ENCODE measurements around the gene M1AP. TPM values are rescaled to one million over a fixed set of nuclear protein-coding genes. Genes with fewer than 3 reads are reported as not detected.

M1AP gene
- total RNA-seq, 1 donor from 2014 or later, result 0.24 TPM

DNA sequence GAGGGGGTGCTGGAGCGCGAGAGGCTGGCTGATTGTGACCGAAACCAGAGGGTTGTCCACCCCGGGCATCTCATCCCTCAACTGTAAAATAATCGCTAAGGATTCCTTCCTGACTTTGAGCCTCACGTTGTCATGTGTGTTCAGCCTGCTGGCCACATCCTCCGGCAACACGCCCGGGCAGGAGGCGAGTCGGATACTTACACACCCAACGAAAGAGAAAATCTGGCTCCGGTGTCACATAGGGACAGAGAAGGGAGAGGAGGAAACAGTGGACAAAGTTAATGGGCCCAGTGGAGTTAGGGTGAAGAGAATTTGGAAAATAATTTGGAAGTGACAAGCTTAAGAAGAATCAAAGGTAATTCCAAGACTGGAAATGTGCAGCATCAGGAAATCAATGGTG is 131.5 kb downstream of the M1AP start:
- no peak for DNase-seq (ENCODE audit: extremely low spot score, unreplicated experiment)
- Mint-ChIP-seq H3K27ac (no peak overlapping the region), H3K4me3 (no peak overlapping the region), H3K36me3 (peaks cover 3% of the 10 kb centered on the region), H3K9me3 (no peaks in the 10 kb centered on the region), H3K27me3 (peaks cover 91% of the 10 kb centered on the region), H3K4me1 (ENCODE audit: unreplicated experiment) (no peaks in the 10 kb centered on the region)
- TF ChIP-seq, protein P1, sequence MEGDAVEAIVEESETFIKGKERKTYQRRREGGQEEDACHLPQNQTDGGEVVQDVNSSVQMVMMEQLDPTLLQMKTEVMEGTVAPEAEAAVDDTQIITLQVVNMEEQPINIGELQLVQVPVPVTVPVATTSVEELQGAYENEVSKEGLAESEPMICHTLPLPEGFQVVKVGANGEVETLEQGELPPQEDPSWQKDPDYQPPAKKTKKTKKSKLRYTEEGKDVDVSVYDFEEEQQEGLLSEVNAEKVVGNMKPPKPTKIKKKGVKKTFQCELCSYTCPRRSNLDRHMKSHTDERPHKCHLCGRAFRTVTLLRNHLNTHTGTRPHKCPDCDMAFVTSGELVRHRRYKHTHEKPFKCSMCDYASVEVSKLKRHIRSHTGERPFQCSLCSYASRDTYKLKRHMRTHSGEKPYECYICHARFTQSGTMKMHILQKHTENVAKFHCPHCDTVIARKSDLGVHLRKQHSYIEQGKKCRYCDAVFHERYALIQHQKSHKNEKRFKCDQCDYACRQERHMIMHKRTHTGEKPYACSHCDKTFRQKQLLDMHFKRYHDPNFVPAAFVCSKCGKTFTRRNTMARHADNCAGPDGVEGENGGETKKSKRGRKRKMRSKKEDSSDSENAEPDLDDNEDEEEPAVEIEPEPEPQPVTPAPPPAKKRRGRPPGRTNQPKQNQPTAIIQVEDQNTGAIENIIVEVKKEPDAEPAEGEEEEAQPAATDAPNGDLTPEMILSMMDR (conservative IDR thresholded peaks at IDR 0.05), result no peak

DNA sequence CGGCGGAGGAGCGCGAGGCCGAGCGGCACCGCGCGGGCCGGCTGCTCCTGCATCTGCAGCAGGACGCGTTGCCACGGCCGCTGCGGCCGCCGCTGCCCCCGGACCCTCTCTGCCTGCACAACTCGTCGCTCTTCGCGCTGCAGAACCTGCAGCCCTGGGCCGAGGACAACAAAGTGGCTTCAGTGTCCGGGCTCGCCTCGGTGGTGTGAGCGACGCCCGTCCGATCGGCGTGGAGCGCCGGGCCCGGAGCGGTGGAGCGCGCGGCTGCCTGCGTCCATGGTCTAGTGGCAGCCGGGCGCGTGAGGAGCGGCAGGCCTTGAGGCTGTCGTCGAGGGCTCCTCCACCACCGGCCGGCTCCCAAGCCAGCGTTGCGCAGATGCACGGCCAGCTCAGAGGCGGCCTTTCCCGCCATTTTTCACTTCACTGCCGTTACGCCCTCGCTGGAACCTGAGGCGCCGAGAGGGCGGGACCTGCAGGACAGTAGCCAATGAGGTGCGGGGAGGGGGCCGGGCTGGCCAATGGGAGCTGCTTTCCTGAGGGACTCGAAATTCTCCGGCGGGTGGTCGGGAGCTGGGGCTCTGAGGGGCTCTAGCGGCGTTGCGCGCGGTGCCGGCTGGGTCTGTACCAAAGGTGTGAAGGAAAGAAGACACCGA is 132.0 kb downstream of the M1AP start:
- no peak for DNase-seq (ENCODE audit: extremely low spot score, unreplicated experiment)
- TF ChIP-seq, protein P1 (conservative IDR thresholded peaks at IDR 0.05), result no peak
- H3K4me1 Mint-ChIP-seq (ENCODE audit: unreplicated experiment), result no peaks in the 10 kb centered on the region
- H3K36me3 Mint-ChIP-seq, result peaks cover 3% of the 10 kb centered on the region
- peaks cover 91% of the 10 kb centered on the region for H3K27me3 Mint-ChIP-seq
- H3K4me3 Mint-ChIP-seq, result no peak overlapping the region
- no peak overlapping the region for H3K27ac Mint-ChIP-seq
- H3K9me3 Mint-ChIP-seq, result no peaks in the 10 kb centered on the region

GRCh38 chr2:74515271-74515980 is 132.7 kb downstream of the M1AP start:
- H3K36me3 Mint-ChIP-seq, result peaks cover 3% of the 10 kb centered on the region
- H3K4me1 Mint-ChIP-seq (ENCODE audit: unreplicated experiment), result no peaks in the 10 kb centered on the region
- TF ChIP-seq, protein P1 (conservative IDR thresholded peaks at IDR 0.05), result no peak
- peaks cover 90% of the 10 kb centered on the region for H3K27me3 Mint-ChIP-seq
- no peaks in the 10 kb centered on the region for H3K9me3 Mint-ChIP-seq
- H3K27ac Mint-ChIP-seq, result no peak overlapping the region
- no peak for DNase-seq (ENCODE audit: extremely low spot score, unreplicated experiment)
- peak overlapping the region; percentile 55 for H3K4me3 Mint-ChIP-seq

DNA sequence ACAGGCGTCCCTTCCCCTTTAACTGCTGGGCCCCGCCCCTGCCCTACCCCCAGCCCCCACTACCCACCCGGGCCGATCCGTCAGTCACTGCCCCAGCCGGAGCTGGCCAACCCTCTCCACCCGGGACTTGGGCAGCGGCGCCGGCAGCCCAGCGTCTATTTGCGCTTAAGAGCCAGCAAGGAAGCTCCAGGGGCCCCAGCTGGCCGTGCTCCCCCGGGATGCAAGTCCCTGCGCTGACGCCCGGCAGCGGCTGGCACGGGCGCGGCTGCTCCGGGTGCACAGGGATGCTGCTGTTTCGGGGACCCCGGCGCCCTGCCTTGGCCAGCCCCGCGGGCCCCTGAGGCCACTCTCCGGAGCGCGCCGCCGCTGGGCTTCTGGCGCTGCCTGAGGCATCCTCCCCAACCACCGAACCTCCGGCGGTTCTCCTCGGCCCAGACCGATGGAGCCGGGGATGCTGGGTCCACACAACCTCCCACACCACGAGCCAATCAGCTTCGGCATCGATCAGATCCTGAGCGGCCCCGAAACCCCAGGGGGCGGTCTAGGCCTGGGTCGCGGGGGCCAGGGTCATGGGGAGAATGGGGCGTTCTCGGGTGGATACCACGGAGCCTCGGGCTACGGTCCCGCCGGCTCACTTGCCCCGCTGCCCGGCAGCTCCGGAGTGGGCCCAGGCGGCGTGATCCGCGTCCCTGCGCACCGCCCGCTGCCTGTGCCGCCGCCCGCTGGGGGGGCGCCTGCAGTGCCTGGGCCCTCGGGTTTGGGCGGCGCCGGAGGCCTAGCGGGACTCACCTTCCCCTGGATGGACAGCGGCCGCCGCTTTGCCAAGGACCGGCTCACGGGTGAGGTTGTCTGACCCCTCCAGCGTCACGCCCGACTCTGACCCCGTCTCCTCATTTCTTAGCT is 133.5 kb downstream of the M1AP start, which contains the start of gene TLX2:
TSS of gene TLX2 (plus strand) at position 83 of the 903 bp plus-strand sequence. CDS start at position 440, 357 bp downstream.
- TF ChIP-seq, protein P1 (conservative IDR thresholded peaks at IDR 0.05), result no peak
- DNase-seq (ENCODE audit: extremely low spot score, unreplicated experiment), result no peak

GRCh38 chr2:74513605-74514367 is 134.3 kb downstream of the M1AP start:
- H3K27ac Mint-ChIP-seq, result no peak overlapping the region
- TF ChIP-seq, protein P1 (conservative IDR thresholded peaks at IDR 0.05), result no peak
- DNase-seq (ENCODE audit: extremely low spot score, unreplicated experiment), result no peak
- peaks cover 85% of the 10 kb centered on the region for H3K27me3 Mint-ChIP-seq
- H3K9me3 Mint-ChIP-seq, result no peaks in the 10 kb centered on the region
- H3K36me3 Mint-ChIP-seq, result peaks cover 3% of the 10 kb centered on the region
- peak overlapping the region; percentile 34 for H3K4me3 Mint-ChIP-seq
- peaks cover 1% of the 10 kb centered on the region for H3K4me1 Mint-ChIP-seq (ENCODE audit: unreplicated experiment)

More for the DNA sequence above, 133.5 kb downstream of the M1AP start, which contains the start of gene TLX2:
- Mint-ChIP-seq H3K4me3 (peak within 1 kb of the TSS; percentile 55), H3K9me3 (no peaks in the 10 kb centered on the region), H3K27me3 (peaks cover 90% of the 10 kb centered on the region), H3K36me3 (peaks cover 3% of the 10 kb centered on the region), H3K4me1 (ENCODE audit: unreplicated experiment) (no peaks in the 10 kb centered on the region), H3K27ac (no peak within 1 kb of the TSS)
